Activated CD4-positive, alpha-beta T cell treated with anti-CD3 and anti-CD28 coated beads for 36 hours (primary cell): ENCODE measurements around the gene PARP2. TPM values are rescaled to one million over a fixed set of nuclear protein-coding genes. Genes with fewer than 3 reads are reported as not detected.
A peak's percentile ranks its signal among the peaks of the same experiment; 100 is the strongest.
"Not testable (repeated sequence)": the region's sequence is repeated elsewhere in the genome, so short reads cannot be mapped to it uniquely, and the experiment has no call there.

Experiments used
- ATAC-seq: fragments of 200-7000 bp; cut with Tn5 transposase; one replicate; pipeline ENCODE4 v1.10.0; 2021; ENCODE audit warnings: mild to moderate bottlenecking, moderate library complexity
- CTCF ChIA-PET: fragments of 350-600 bp; sonication (Branson Sonifier 250); formaldehyde crosslinking; loops from one replicate; lab custom pipeline; 2021; ENCODE audit warnings: antibody characterized with exemption; lab: Charles Lee
- POLR2A ChIA-PET: fragments of 350-600 bp; sonication (Branson Sonifier 250); formaldehyde crosslinking; loops from one replicate; lab custom pipeline; 2021; ENCODE audit warnings: antibody characterized with exemption, inconsistent platforms; lab: Charles Lee
- DNase-seq: peaks from one replicate; pipeline ENCODE4 v3.0.0-alpha.2; 2020
- H3K27ac Mint-ChIP-seq: one replicate; pipeline ENCODE4 v1.8.0; 2021; ENCODE audit warnings: mixed read lengths
- H3K27me3 Mint-ChIP-seq: one replicate; pipeline ENCODE4 v1.8.0; 2021; ENCODE audit warnings: mixed read lengths
- H3K36me3 Mint-ChIP-seq: one replicate; pipeline ENCODE4 v1.8.0; 2021; ENCODE audit warnings: low read depth, mixed read lengths
- H3K4me1 Mint-ChIP-seq: one replicate; pipeline ENCODE4 v1.8.0; 2021; ENCODE audit warnings: mixed read lengths
- H3K4me3 Mint-ChIP-seq: one replicate; pipeline ENCODE4 v1.8.0; 2021; ENCODE audit warnings: mild to moderate bottlenecking, moderate library complexity, mixed read lengths
- H3K9me3 Mint-ChIP-seq: one replicate; pipeline ENCODE4 v1.8.0; 2021; ENCODE audit warnings: low read depth, mixed read lengths
- intact Hi-C, 2 experiments: fragments of 100-400 bp; cut with DNase I in 1 of 2; cut with micrococcal nuclease in 1 of 2; formaldehyde crosslinking; loops; one replicate each; pipeline versions ENCODE4 v1.14.2 to v1.15.1; 2022 to 2024; cut with DNase I, micrococcal nuclease
- total RNA-seq, 2 experiments: library from RNA; stranded (reverse); gene quantifications; one replicate each; pipeline ENCODE4 v1.2.3, GENCODE V29; 2021

Gene PARP2
- total RNA-seq, 2 experiments from 2014 or later = 39.4 to 41.8 TPM

- intact Hi-C loops = no loop called here
- H3K36me3 Mint-ChIP-seq = peaks cover 39% of the 10 kb centered on the region
- H3K4me1 Mint-ChIP-seq = peaks cover 20% of the 10 kb centered on the region
- ChIA-PET POLR2A (no interaction called here), CTCF (interaction anchor here (4.4 kb wide), 1 partner anchor 12 kb away, joined by 32 read pairs; the partner anchor contains the start of gene CCNB1IP1)
- ATAC-seq (no peak), DNase-seq (no peak)
- H3K27ac Mint-ChIP-seq = peak overlapping the region; percentile 16
- no peak overlapping the region for H3K4me3 Mint-ChIP-seq
- no peaks in the 10 kb centered on the region for H3K27me3 Mint-ChIP-seq
- no peaks in the 10 kb centered on the region for H3K9me3 Mint-ChIP-seq
These were observed 1.9 kb downstream of the PARP2 start for GRCh38 chr14:20345366-20345765.

- H3K9me3 Mint-ChIP-seq = no peaks in the 10 kb centered on the region
These were observed 3.3 kb downstream of the PARP2 start for GRCh38 chr14:20346713-20347112.

DNA sequence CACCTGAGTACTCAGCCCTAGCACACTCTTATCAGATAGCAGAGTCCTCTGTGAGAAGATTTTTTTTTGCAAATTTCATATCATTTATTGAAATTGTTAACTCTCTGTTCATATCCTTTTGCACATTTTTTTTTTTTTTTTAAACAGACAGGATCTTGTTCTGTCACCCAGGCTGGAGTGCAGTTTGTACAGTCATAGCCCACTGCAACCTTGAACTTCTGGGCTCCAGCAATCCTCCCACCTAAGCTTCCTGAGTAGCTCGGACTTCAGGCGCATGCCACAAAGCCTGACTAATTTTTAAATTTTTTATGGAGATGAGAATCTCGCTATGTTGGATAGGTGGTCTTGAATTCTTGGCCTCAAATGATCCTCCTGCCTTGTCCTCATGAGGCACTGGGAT lies 4.3 kb downstream of the PARP2 start:
- CTCF ChIA-PET = no interaction called here
- H3K27ac Mint-ChIP-seq = no peak overlapping the region
- POLR2A ChIA-PET = no interaction called here
- no peak for DNase-seq
- H3K36me3 Mint-ChIP-seq = peaks cover 56% of the 10 kb centered on the region
- no peaks in the 10 kb centered on the region for H3K27me3 Mint-ChIP-seq
- no peak for ATAC-seq
- H3K4me1 Mint-ChIP-seq = peaks cover 17% of the 10 kb centered on the region
- no peak overlapping the region for H3K4me3 Mint-ChIP-seq
- no peaks in the 10 kb centered on the region for H3K9me3 Mint-ChIP-seq
- intact Hi-C loops = no loop called here

More at GRCh38 chr14:20346713-20347112, 3.3 kb downstream of the PARP2 start:
- Mint-ChIP-seq H3K4me3 (no peak overlapping the region), H3K36me3 (peaks cover 47% of the 10 kb centered on the region), H3K27me3 (no peaks in the 10 kb centered on the region), H3K27ac (no peak overlapping the region), H3K4me1 (peaks cover 17% of the 10 kb centered on the region)
- DNase-seq (no peak), ATAC-seq (no peak)
- POLR2A ChIA-PET = no interaction called here
- intact Hi-C loops = no loop called here
- CTCF ChIA-PET = no interaction called here

DNA sequence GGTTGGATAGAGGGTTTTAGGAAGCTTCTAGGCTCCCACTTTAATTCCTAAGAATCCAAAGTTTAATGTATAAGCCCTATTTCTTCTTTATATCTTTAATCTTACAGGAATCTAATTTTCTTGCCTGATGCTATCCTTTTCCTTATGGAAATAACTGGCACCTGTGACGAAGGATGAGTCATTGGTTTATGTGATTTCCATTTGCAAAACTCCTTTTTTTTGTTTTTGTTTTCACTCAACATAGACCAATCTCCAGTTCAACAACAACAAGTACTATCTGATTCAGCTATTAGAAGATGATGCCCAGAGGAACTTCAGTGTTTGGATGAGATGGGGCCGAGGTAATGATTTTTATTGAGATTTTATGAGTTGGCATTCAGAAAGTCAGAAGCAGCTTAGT lies 6.8 kb downstream of the PARP2 start:
- peak overlapping the region; percentile 2 for H3K27ac Mint-ChIP-seq
- no peaks in the 10 kb centered on the region for H3K27me3 Mint-ChIP-seq
- ATAC-seq (no peak), DNase-seq (no peak)
- CTCF ChIA-PET = interaction anchor here (0.6 to 1.9 kb wide), 3 partner anchors 67 to 271 kb away, joined by 3 to 6 read pairs (median 3); no protein-coding TSS in a partner anchor
- POLR2A ChIA-PET = interaction anchor here (0.6 kb wide), 1 partner anchor 17 kb away, joined by 3 read pairs; no protein-coding TSS in a partner anchor
- peaks cover 60% of the 10 kb centered on the region for H3K36me3 Mint-ChIP-seq
- H3K9me3 Mint-ChIP-seq = no peaks in the 10 kb centered on the region
- H3K4me1 Mint-ChIP-seq = peaks cover 5% of the 10 kb centered on the region
- intact Hi-C loops = no loop called here
- no peak overlapping the region for H3K4me3 Mint-ChIP-seq

GRCh38 chr14:20350860-20351259 lies 7.4 kb downstream of the PARP2 start:
- H3K36me3 Mint-ChIP-seq = peaks cover 60% of the 10 kb centered on the region
- no peaks in the 10 kb centered on the region for H3K4me1 Mint-ChIP-seq
- ATAC-seq (no peak), DNase-seq (no peak)
- no peaks in the 10 kb centered on the region for H3K27me3 Mint-ChIP-seq
- CTCF ChIA-PET = interaction anchor here (2.5 kb wide), 1 partner anchor 23 kb away, joined by 7 read pairs; no protein-coding TSS in a partner anchor
- H3K9me3 Mint-ChIP-seq = no peaks in the 10 kb centered on the region
- POLR2A ChIA-PET = interaction anchor here (0.6 kb wide), 1 partner anchor 16 kb away, joined by 3 read pairs; no protein-coding TSS in a partner anchor
- no peak overlapping the region for H3K4me3 Mint-ChIP-seq
- H3K27ac Mint-ChIP-seq = no peak overlapping the region
- intact Hi-C loops = no loop called here

DNA sequence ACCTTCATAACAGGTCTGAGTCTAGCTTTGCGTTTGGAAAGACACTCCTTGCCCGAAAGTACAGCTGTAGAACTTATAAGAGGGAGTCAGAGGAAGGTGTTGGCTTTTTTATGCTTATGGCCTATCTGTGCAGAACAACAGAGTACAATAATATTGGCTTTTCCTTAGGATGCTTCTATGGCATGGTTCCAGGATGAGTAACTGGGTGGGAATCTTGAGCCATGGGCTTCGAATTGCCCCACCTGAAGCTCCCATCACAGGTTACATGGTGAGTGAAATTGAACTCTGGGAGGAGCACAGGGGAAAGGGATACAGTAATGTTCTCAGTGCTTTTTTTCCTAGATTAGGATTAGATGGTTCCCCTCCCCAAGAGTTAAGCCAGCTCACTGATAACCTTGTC lies 13.0 kb downstream of the PARP2 start:
- Mint-ChIP-seq H3K27me3 (no peaks in the 10 kb centered on the region), H3K4me1 (peaks cover 6% of the 10 kb centered on the region), H3K9me3 (no peaks in the 10 kb centered on the region), H3K4me3 (no peak overlapping the region), H3K36me3 (peaks cover 73% of the 10 kb centered on the region), H3K27ac (no peak overlapping the region)
- intact Hi-C loops = no loop called here
- CTCF ChIA-PET = interaction anchor here (0.6 to 1.6 kb wide), 3 partner anchors 26 to 29 kb away, joined by 3 read pairs; no protein-coding TSS in a partner anchor
- ATAC-seq = no peak
- no peak for DNase-seq
- POLR2A ChIA-PET = interaction anchor here (0.7 to 3.1 kb wide), 2 partner anchors 13 to 58 kb away, joined by 4 to 9 read pairs; partner anchors contain the start of gene PARP2

- Mint-ChIP-seq H3K36me3 (peaks cover 63% of the 10 kb centered on the region), H3K27ac (peak overlapping the region; percentile 78)
- DNase-seq, CTCF ChIA-PET, H3K27me3 Mint-ChIP-seq, ATAC-seq, H3K4me3 Mint-ChIP-seq, intact Hi-C loops, POLR2A ChIA-PET, H3K9me3 Mint-ChIP-seq, H3K4me1 Mint-ChIP-seq: not testable (repeated sequence)
These were observed 15.0 kb downstream of the PARP2 start for GRCh38 chr14:20358474-20358873.

- Mint-ChIP-seq H3K9me3 (peaks cover 2% of the 10 kb centered on the region), H3K4me3 (no peak overlapping the region), H3K27ac (peak overlapping the region; percentile 68), H3K4me1 (peaks cover 24% of the 10 kb centered on the region), H3K36me3 (peaks cover 39% of the 10 kb centered on the region), H3K27me3 (no peaks in the 10 kb centered on the region)
- intact Hi-C loops = no loop called here
- ChIA-PET POLR2A (no interaction called here), CTCF (interaction anchor here (1.9 kb wide), 1 partner anchor 22 kb away, joined by 6 read pairs; the partner anchor contains the start of gene PARP2)
- DNase-seq (no peak), ATAC-seq (no peak)
These were observed 22.5 kb downstream of the PARP2 start for GRCh38 chr14:20365928-20366327.

DNA sequence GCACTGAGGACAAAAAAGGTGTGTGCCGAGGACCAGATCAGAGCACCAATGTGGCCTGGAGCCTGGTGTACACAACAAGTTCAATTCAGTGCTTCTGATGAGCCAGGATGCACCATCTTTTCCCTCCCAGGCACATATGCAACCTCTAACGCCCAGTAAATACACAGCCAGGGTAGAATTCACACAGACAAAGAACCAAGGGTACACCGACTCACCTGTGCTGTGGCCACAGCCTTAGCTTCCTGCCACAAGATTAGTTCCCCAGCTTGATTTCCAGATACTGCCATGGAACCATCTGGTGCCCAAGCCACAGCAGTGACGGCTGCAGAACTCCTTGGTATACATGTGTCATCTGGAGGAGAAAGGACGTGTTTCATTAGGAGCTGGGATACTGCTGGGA lies 29.4 kb downstream of the PARP2 start:
- POLR2A ChIA-PET = no interaction called here
- H3K36me3 Mint-ChIP-seq = peaks cover 53% of the 10 kb centered on the region

DNA sequence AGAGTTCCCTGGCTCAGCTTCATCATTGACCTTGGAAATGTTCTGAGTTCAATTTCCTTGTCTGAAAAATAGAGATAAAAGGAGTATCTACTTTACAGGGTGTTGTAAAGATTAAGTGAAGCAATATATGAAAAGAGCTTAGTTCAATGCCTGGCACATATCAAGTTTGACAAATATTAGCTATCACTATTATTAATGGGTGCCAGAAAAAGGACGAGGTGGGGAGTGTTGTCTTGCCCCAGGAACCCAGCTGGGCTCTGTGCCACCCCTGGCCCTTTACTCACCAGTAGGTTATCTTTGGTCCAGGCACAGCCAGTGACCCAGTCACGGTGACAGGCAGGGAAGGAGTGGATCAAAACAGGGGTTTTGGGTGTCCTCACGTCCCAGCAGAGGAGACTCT lies 32.0 kb downstream of the PARP2 start:
- ChIA-PET CTCF (interaction anchor here (0.7 to 1.9 kb wide), 2 partner anchors 32 to 48 kb away, joined by 3 to 4 read pairs; partner anchors contain the start of gene PARP2), POLR2A (no interaction called here)
- Mint-ChIP-seq H3K27me3 (no peaks in the 10 kb centered on the region), H3K4me1 (no peaks in the 10 kb centered on the region), H3K27ac (no peak overlapping the region), H3K36me3 (peaks cover 43% of the 10 kb centered on the region), H3K4me3 (no peak overlapping the region), H3K9me3 (no peaks in the 10 kb centered on the region)
- DNase-seq (no peak), ATAC-seq (no peak)
- intact Hi-C loops = no loop called here

More for the DNA sequence above, 29.4 kb downstream of the PARP2 start:
- Mint-ChIP-seq H3K27me3 (no peaks in the 10 kb centered on the region), H3K27ac (no peak overlapping the region), H3K4me3 (no peak overlapping the region), H3K9me3 (peaks cover 2% of the 10 kb centered on the region), H3K4me1 (peaks cover 7% of the 10 kb centered on the region)
- intact Hi-C loops = no loop called here
- CTCF ChIA-PET = no interaction called here
- DNase-seq = no peak
- no peak for ATAC-seq

GRCh38 chr14:20376071-20376588 lies 32.7 kb downstream of the PARP2 start:
- intact Hi-C loops = no loop called here
- Mint-ChIP-seq H3K4me1 (no peaks in the 10 kb centered on the region), H3K9me3 (no peaks in the 10 kb centered on the region), H3K27me3 (no peaks in the 10 kb centered on the region), H3K4me3 (no peak overlapping the region), H3K36me3 (peaks cover 48% of the 10 kb centered on the region), H3K27ac (no peak overlapping the region)
- POLR2A ChIA-PET = interaction anchor here (0.6 to 0.8 kb wide), 2 partner anchors 9 to 33 kb away, joined by 3 read pairs; no protein-coding TSS in a partner anchor
- CTCF ChIA-PET = interaction anchor here (0.7 kb wide), 1 partner anchor 32 kb away, joined by 3 read pairs; the partner anchor contains the start of gene PARP2
- ATAC-seq (no peak), DNase-seq (no peak)

DNA sequence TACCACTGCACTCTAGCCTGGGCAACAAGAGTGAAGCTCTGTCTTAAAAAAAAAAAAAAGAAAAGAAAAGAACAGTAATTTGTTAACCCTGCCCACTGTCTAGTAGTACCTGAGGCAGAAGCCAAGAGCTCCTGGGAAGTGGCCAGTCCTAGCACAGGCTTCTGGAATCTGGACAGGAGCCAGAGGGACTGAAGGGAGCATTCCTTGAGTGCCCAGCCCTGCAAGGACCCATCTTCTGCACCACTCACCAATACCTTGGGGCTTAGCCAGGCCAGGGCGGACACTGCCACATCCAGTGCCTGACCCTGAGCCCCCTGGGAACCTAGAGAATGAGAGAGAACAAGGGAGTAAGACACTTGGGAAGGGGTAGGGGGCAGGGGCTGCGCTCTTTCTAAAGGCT lies 33.7 kb downstream of the PARP2 start:
- POLR2A ChIA-PET = no interaction called here
- Mint-ChIP-seq H3K27ac (no peak overlapping the region), H3K27me3 (no peaks in the 10 kb centered on the region), H3K4me1 (no peaks in the 10 kb centered on the region), H3K4me3 (no peak overlapping the region), H3K9me3 (no peaks in the 10 kb centered on the region), H3K36me3 (peaks cover 49% of the 10 kb centered on the region)
- ATAC-seq (no peak), DNase-seq (no peak)
- intact Hi-C loops = no loop called here
- CTCF ChIA-PET = interaction anchor here (0.6 kb wide), 1 partner anchor 47 kb away, joined by 3 read pairs; no protein-coding TSS in a partner anchor
